ENCODE measurements around the gene FGFBP3. TPM values are rescaled to one million over a fixed set of nuclear protein-coding genes. Genes with fewer than 3 reads are reported as not detected.

The FGFBP3 gene
- total RNA-seq, 1 donor from 2014 or later = 6.6 TPM

DNA sequence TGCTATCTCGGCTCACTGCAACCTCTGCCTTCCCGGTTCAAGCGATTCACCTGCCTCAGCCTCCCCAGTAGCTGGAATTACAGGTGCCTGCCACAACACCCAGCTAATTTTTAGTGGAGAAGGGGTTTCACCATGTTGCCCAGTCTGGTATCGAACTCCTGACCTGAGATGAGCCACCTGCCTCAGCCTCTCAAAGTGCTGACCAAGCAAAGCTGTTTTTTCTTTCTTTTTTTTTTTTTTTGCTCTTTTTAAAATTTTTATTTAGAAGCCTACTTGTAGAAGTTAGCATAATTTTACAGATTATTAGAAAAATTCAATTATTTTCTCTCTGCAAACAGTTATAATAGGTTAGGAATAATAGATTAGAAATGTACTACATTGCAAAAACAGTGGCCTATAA lies 1.2 kb upstream of the FGFBP3 start:
- H3K9me3 ChIP-seq = no peaks in the 10 kb centered on the region
- peaks cover 0 to 6% of the 10 kb centered on the region in 2 donors for H3K4me1 ChIP-seq
- TF ChIP-seq, protein P1, sequence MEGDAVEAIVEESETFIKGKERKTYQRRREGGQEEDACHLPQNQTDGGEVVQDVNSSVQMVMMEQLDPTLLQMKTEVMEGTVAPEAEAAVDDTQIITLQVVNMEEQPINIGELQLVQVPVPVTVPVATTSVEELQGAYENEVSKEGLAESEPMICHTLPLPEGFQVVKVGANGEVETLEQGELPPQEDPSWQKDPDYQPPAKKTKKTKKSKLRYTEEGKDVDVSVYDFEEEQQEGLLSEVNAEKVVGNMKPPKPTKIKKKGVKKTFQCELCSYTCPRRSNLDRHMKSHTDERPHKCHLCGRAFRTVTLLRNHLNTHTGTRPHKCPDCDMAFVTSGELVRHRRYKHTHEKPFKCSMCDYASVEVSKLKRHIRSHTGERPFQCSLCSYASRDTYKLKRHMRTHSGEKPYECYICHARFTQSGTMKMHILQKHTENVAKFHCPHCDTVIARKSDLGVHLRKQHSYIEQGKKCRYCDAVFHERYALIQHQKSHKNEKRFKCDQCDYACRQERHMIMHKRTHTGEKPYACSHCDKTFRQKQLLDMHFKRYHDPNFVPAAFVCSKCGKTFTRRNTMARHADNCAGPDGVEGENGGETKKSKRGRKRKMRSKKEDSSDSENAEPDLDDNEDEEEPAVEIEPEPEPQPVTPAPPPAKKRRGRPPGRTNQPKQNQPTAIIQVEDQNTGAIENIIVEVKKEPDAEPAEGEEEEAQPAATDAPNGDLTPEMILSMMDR (IDR thresholded peaks at IDR 0.05) = no peak
- no peaks in the 10 kb centered on the region for H3K36me3 ChIP-seq
- DNase-seq (ENCODE audit: low spot score in 2 of 2) = no peak
- intact Hi-C loops (cut with DNase I) = loop anchor here (5.0 kb wide), 3 partner anchors 418 to 613 kb away; no protein-coding TSS in a partner anchor
- H3K27me3 ChIP-seq = no peaks in the 10 kb centered on the region
- H3K4me3 ChIP-seq = no peak overlapping the region
- H3K27ac ChIP-seq = no peak overlapping the region

DNA sequence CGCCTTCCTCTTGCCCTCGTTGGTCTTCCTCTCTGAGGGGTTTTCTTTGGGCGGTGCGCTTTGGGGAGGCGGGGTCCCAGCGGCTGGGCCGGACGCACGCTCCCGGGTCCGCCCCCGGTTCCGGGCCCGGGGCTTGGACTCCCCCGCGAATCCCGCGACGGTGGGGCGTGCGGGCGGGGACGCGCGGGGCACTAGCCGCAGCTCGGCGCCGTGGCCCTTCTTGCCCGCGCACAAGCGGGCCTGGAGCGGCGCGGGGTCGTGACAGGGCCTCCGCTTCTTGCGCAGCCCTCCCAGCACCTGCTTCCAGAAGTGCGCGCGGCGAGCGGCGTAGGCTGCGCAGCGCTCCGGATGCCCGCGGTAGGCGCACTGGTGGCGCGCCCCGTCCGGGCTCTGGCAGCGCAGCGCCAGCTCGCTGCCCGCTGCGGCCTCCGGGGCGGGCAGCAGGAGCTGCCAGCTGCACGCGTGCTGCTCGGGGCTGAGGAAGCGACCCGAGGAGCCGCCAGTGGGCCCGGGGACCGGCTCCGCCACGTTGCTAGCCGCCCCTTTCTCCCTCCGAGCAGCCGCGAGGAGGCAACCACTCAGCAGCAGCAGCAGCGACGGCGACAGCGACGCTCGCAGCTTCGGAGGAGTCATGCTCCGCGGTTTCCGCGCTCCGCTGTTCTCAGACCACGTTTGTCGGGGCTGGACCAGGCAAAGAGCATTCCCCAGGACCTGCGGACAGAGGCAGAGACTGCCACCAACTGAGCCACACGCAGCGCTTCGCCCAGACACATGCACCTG lies 759 bp downstream of the FGFBP3 start:
- DNase-seq (ENCODE audit: low spot score in 2 of 2) = peak in 1 of 2 donors; percentile 86
- Histone ChIP-seq H3K4me3 (peak overlapping the region; percentile 88 to 91), H3K36me3 (no peaks in the 10 kb centered on the region), H3K4me1 (peaks cover 0 to 6% of the 10 kb centered on the region in 2 donors), H3K27me3 (no peaks in the 10 kb centered on the region), H3K27ac (peak overlapping the region; percentile 77 to 85), H3K9me3 (no peaks in the 10 kb centered on the region)
- intact Hi-C loops (cut with DNase I) = loop anchor here (2.0 to 5.0 kb wide), 2 partner anchors 22 to 51 kb away; no protein-coding TSS in a partner anchor
- TF ChIP-seq, protein P1 (IDR thresholded peaks at IDR 0.05) = peak in 2 of 3 experiments; percentile 38 to 49

DNA sequence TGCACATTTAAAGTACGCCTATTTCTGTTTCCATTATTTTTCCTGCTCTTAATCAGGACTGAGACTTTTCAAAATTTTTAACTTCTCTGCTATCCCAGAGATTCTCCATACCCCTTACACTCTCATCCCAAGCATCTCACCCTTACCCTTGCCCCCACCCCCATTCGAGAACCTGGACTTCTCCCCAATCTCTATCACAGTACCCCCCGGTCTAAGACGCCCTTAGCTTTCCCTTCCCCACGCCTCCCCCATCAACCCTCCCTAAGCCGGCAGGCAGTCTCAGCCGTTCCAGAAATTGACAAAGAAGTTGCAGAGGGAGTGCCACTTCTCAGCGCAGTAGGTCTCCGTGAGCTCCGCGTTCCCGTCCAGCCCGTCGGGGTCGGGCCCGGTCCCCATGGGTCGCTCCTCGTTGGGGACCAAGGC lies 1.4 kb downstream of the FGFBP3 start:
- Histone ChIP-seq H3K9me3 (no peaks in the 10 kb centered on the region), H3K4me3 (peak overlapping the region; percentile 88 to 91), H3K36me3 (no peaks in the 10 kb centered on the region), H3K4me1 (peaks cover 0 to 6% of the 10 kb centered on the region in 2 donors), H3K27ac (peak overlapping the region; percentile 77 to 85), H3K27me3 (no peaks in the 10 kb centered on the region)
- DNase-seq (ENCODE audit: low spot score in 2 of 2) = no peak
- TF ChIP-seq, protein P1 (IDR thresholded peaks at IDR 0.05) = no peak
- intact Hi-C loops (cut with DNase I) = loop anchor here (2.0 to 5.0 kb wide), 2 partner anchors 21 to 51 kb away; no protein-coding TSS in a partner anchor

DNA sequence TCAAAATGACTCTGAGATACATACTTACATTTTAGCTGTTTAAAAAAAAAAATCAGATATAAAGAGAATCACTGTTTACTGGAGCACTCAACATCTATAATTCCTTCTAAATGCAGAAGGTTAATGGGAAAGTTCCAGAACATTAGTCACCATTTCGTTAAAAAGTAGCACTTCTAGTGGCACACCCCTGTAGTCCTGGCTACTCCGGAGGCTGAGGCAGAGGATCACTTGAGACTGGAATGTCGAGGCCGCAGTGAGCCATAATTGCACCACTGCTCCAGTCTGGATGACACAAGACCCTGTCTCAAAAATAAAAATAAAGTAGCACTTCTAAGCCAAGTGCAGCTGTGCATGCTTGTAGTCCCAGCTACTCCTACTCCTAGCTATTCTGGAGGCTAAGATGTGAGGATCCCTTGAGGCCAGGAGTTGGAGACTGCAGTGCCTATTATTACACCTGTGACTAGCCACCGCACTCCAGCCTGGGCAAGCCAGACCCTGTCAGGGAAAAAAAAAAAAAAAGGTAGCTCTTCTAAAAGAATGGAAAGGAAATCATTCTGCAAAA lies 2.2 kb downstream of the FGFBP3 start:
- Histone ChIP-seq H3K4me1 (peaks cover 0 to 6% of the 10 kb centered on the region in 2 donors), H3K9me3 (no peaks in the 10 kb centered on the region), H3K27ac (peak overlapping the region in 1 of 2 donors; percentile 52), H3K36me3 (no peaks in the 10 kb centered on the region), H3K27me3 (no peaks in the 10 kb centered on the region), H3K4me3 (peak overlapping the region in 1 of 2 donors; percentile 88)
- intact Hi-C loops (cut with DNase I) = loop anchor here (5.0 kb wide), 1 partner anchor 50 kb away; no protein-coding TSS in a partner anchor
- TF ChIP-seq, protein P1 (IDR thresholded peaks at IDR 0.05) = no peak
- no peak for DNase-seq (ENCODE audit: low spot score in 2 of 2)

DNA sequence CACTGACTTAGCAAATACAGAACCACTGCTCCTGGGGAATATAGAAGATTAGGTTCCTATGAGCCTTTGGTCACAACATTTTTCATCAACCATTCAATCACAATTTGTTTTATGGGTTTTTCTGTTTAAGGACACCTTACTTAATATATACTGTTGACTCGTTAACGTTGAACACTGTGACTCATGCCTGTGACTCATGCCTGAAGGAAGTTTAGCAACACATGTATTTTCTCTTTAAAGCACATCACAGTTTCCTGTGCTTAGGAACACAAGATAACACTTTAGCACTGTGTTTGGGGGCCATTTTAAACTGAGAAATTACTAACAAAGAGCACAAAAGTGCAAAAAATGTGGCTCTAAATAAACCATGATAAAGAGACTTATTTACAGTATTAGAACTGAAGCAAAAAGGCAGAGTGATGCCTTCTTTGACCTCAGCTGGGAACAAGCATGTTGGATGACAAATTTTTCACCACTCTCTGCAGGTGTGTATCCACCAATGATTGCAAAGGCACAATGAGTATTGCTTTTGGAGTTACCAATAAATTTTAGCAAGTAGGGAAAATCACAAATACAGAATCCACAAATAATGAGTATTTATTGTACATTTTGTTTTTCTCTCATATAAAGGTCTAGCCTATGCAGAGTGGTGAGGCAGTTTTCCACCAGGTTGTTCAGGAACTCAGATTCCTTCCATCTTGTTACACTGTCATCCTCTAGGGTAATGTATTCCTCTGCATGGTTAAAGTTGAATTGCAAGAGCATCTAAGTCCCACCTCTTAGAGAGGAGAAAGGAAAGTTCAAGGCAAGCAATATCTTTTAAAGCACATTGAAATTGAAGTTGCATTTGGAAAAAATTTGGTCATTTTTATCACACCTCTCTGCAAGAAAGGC lies 7.3 kb downstream of the FGFBP3 start:
- H3K27ac ChIP-seq = peak overlapping the region in 1 of 2 donors; percentile 9
- peak in 1 of 2 donors; percentile 79 for DNase-seq (ENCODE audit: low spot score in 2 of 2)
- H3K4me3 ChIP-seq = no peak overlapping the region
- TF ChIP-seq, protein P1 (IDR thresholded peaks at IDR 0.05) = no peak
- H3K9me3 ChIP-seq = no peaks in the 10 kb centered on the region
- H3K36me3 ChIP-seq = no peaks in the 10 kb centered on the region
- intact Hi-C loops (cut with DNase I) = no loop called here
- no peaks in the 10 kb centered on the region for H3K4me1 ChIP-seq
- H3K27me3 ChIP-seq = no peaks in the 10 kb centered on the region
